Measurements from ENCODE around the gene BEX3. TPM values are rescaled to one million over a fixed set of nuclear protein-coding genes. Genes with fewer than 3 reads are reported as not detected.

The BEX3 gene
- polyA plus RNA-seq (2013, experiment 1 of 2), result 401 TPM
- polyA plus RNA-seq (2013, experiment 2 of 2), result 452 TPM

- Histone ChIP-seq H3K9ac (ENCODE audit: low read depth, low read length) (peak within 1 kb of the TSS; percentile 98), H3K27ac (ENCODE audit: low read depth, low read length) (peak within 1 kb of the TSS; percentile 98)
Measured at GRCh38 chrX:103376118-103376978, at the start of gene BEX3. BEX3 (plus strand) TSS chrX:103376538; CDS start chrX:103377522, 984 bp downstream.

DNA sequence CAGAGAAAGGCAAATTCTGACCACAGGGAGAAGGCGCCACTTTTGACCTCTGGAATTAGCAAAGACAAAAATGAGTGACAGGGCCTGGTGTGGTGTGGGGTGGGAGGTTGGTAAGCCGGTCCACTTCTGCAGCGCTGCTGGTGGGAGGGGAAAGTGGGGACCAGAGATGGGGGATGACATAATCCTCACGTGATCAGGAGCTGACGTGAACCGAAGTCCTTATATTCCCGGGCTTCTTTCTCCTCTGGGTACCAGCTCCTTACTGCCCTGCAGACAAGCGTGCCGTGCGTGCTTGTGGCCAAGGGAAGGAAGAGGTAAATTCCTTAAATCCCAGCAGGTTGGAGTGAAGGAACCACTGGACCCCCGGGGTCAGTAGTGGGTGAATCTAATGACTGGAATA, 46.3 kb upstream of the BEX3 start, which contains the start of gene TCEAL7:
Gene TCEAL7 (plus strand): TSS at position 249 of the 400 bp plus-strand sequence. CDS start 1,165 bp downstream, outside the sequence.
- Histone ChIP-seq H3K4me1 (ENCODE audit: insufficient read depth, low read length) (0 out of 2 replicates have a peak, but pooled peaks cover 7% of the 10 kb centered on the region), H3K4me3 (ENCODE audit: low read length) (peak within 1 kb of the TSS; percentile 59), H3K36me3 (ENCODE audit: insufficient read depth, low read length) (no peaks in the 10 kb centered on the region), H3K27ac (ENCODE audit: low read depth, low read length) (0 out of 2 replicates have a peak within 1 kb of the TSS, but pooled peaks have one; percentile 26), H3K9me3 (ENCODE audit: insufficient read depth, low read depth, low read length) (no peaks in the 10 kb centered on the region), H3K27me3 (ENCODE audit: insufficient read depth, low read length) (no peaks in the 10 kb centered on the region), H3K9ac (ENCODE audit: low read depth, low read length) (peak within 1 kb of the TSS; percentile 59)
- 24% methylated on average over 7 of the region's 11 CpGs for WGBS

More at GRCh38 chrX:103376118-103376978, at the start of gene BEX3:
- Histone ChIP-seq H3K4me1 (ENCODE audit: insufficient read depth, low read length) (0 out of 2 replicates have a peak, but pooled peaks cover 6% of the 10 kb centered on the region), H3K36me3 (ENCODE audit: insufficient read depth, low read length) (peaks cover 32% of the 10 kb centered on the region), H3K4me3 (ENCODE audit: low read length) (peak within 1 kb of the TSS; percentile 77), H3K9me3 (ENCODE audit: insufficient read depth, low read depth, low read length) (no peaks in the 10 kb centered on the region), H3K27me3 (ENCODE audit: insufficient read depth, low read length) (no peaks in the 10 kb centered on the region)
- 2% methylated on average over 43 of the region's 62 CpGs for WGBS

DNA sequence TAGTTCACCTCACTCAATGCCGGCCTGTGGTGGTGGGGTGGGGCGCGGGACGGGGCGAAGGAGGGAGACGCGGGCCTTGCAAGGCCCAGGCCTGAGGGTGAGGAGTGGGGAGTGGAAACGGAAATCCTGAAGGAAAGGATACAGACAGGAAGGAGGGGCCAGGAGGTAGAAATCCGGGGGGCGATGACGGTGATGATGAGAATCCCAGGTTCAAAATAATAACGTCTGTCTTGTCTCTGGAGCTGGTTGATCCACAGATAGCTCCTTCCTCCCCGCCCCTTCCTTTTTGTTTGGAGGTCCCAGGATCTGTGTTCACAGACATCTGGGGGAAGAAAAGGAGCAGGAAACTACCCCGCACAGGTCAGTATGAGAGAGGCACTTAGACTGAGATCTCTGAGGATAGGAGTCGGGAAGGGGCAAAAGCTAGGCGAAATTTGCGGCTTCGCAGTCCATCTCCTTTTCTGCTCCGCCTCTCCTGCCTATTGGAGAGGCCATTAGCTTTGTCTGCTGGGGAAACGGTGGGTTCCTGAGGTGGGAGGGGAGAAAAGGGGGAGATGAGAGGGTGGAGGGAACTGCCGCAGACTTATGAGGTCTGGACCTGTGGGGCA, 45.6 kb upstream of the BEX3 start:
- Histone ChIP-seq H3K4me1 (ENCODE audit: insufficient read depth, low read length) (0 out of 2 replicates have a peak, but pooled peaks cover 7% of the 10 kb centered on the region), H3K27ac (ENCODE audit: low read depth, low read length) (0 out of 2 replicates have a peak overlapping the region, but pooled peaks have one; percentile 26), H3K4me3 (ENCODE audit: low read length) (peak overlapping the region; percentile 59)

GRCh38 chrX:103338663-103339062, 37.7 kb upstream of the BEX3 start:
- Histone ChIP-seq H3K9ac (ENCODE audit: low read depth, low read length) (no peak overlapping the region), H3K4me3 (ENCODE audit: low read length) (no peak overlapping the region), H3K36me3 (ENCODE audit: insufficient read depth, low read length) (no peaks in the 10 kb centered on the region), H3K27me3 (ENCODE audit: insufficient read depth, low read length) (no peaks in the 10 kb centered on the region), H3K27ac (ENCODE audit: low read depth, low read length) (no peak overlapping the region), H3K4me1 (ENCODE audit: insufficient read depth, low read length) (no peaks in the 10 kb centered on the region), H3K9me3 (ENCODE audit: insufficient read depth, low read depth, low read length) (no peaks in the 10 kb centered on the region)
- 88% methylated on average over 3 of the region's 3 CpGs for WGBS

More for the DNA sequence above, 45.6 kb upstream of the BEX3 start:
- Histone ChIP-seq H3K9me3 (ENCODE audit: insufficient read depth, low read depth, low read length) (no peaks in the 10 kb centered on the region), H3K27me3 (ENCODE audit: insufficient read depth, low read length) (no peaks in the 10 kb centered on the region), H3K36me3 (ENCODE audit: insufficient read depth, low read length) (no peaks in the 10 kb centered on the region), H3K9ac (ENCODE audit: low read depth, low read length) (peak overlapping the region; percentile 59)
- 10% methylated on average over 21 of the region's 21 CpGs for WGBS

GRCh38 chrX:103343105-103343504, 33.2 kb upstream of the BEX3 start:
- H3K4me3 ChIP-seq (ENCODE audit: low read length), result no peak overlapping the region
- no peak overlapping the region for H3K9ac ChIP-seq (ENCODE audit: low read depth, low read length)
- H3K36me3 ChIP-seq (ENCODE audit: insufficient read depth, low read length), result no peaks in the 10 kb centered on the region
- no peaks in the 10 kb centered on the region for H3K27me3 ChIP-seq (ENCODE audit: insufficient read depth, low read length)
- H3K4me1 ChIP-seq (ENCODE audit: insufficient read depth, low read length), result 0 out of 2 replicates have a peak, but pooled peaks cover 3% of the 10 kb centered on the region
- H3K27ac ChIP-seq (ENCODE audit: low read depth, low read length), result no peak overlapping the region
- no peaks in the 10 kb centered on the region for H3K9me3 ChIP-seq (ENCODE audit: insufficient read depth, low read depth, low read length)
- WGBS, result 27% methylated on average over 1 of the region's 2 CpGs

- 90% methylated on average over 1 of the region's 2 CpGs for WGBS
- no peak overlapping the region for H3K27ac ChIP-seq (ENCODE audit: low read depth, low read length)
- no peaks in the 10 kb centered on the region for H3K27me3 ChIP-seq (ENCODE audit: insufficient read depth, low read length)
- no peak overlapping the region for H3K4me3 ChIP-seq (ENCODE audit: low read length)
- no peak overlapping the region for H3K9ac ChIP-seq (ENCODE audit: low read depth, low read length)
- H3K9me3 ChIP-seq (ENCODE audit: insufficient read depth, low read depth, low read length), result no peaks in the 10 kb centered on the region
- H3K36me3 ChIP-seq (ENCODE audit: insufficient read depth, low read length), result no peaks in the 10 kb centered on the region
- H3K4me1 ChIP-seq (ENCODE audit: insufficient read depth, low read length), result 0 out of 2 replicates have a peak, but pooled peaks cover 3% of the 10 kb centered on the region
Measured at GRCh38 chrX:103344606-103345005, 31.7 kb upstream of the BEX3 start.

- Histone ChIP-seq H3K9me3 (ENCODE audit: insufficient read depth, low read depth, low read length) (no peaks in the 10 kb centered on the region), H3K27me3 (ENCODE audit: insufficient read depth, low read length) (no peaks in the 10 kb centered on the region), H3K36me3 (ENCODE audit: insufficient read depth, low read length) (no peaks in the 10 kb centered on the region), H3K4me1 (ENCODE audit: insufficient read depth, low read length) (peaks cover 3% of the 10 kb centered on the region; the same call in 1 of the 2 replicates), H3K27ac (ENCODE audit: low read depth, low read length) (no peak overlapping the region), H3K4me3 (ENCODE audit: low read length) (peak overlapping the region; percentile 25; the same call in 1 of the 2 replicates), H3K9ac (ENCODE audit: low read depth, low read length) (no peak overlapping the region; the same call in 1 of the 2 replicates)
- WGBS, result 77% methylated on average over 29 of the region's 29 CpGs
Measured at GRCh38 chrX:103347682-103348397, 28.5 kb upstream of the BEX3 start.

DNA sequence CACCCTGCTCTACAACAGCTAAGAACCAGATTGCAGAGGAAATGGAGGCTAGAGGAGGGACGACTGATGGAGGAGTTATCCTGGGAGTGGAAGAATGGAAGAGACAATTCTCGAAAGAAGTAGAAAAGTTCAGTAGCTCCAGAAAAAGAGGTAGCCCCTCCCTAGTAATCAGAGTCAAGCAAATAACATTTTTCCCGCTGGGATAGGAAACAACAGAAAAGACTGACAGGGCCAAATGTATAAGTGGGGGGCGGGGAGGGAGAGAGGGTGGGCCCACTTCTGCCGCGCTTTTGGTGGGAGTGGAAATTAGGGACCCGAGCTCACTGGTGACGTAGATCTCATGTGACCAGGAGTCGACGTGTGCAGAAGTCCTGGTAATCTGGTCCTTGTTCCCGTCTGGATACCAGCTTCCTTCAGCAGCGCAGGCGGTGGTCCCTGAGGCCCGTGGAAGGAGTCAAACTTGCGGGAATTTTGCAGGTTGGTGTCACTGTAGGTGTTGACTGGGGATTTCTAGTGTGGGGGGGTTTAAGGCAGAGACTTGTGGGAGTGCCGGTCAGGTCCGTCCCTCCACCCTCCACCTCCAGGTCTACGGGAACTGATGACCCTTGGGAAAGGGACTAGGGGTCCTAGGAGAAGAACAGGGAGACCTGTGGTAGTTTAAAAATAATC, 20.1 kb upstream of the BEX3 start, which contains the start of gene TCEAL9:
Gene TCEAL9 (plus strand): TSS at position 377 of the 669 bp plus-strand sequence. CDS start 1,179 bp downstream, outside the sequence.
- Histone ChIP-seq H3K9ac (ENCODE audit: low read depth, low read length) (peak within 1 kb of the TSS; percentile 79), H3K27me3 (ENCODE audit: insufficient read depth, low read length) (no peaks in the 10 kb centered on the region), H3K27ac (ENCODE audit: low read depth, low read length) (peak within 1 kb of the TSS; percentile 75), H3K4me1 (ENCODE audit: insufficient read depth, low read length) (peaks cover 3% of the 10 kb centered on the region; the same call in 1 of the 2 replicates), H3K36me3 (ENCODE audit: insufficient read depth, low read length) (peaks cover 9% of the 10 kb centered on the region), H3K4me3 (ENCODE audit: low read length) (peak within 1 kb of the TSS; percentile 93), H3K9me3 (ENCODE audit: insufficient read depth, low read depth, low read length) (no peaks in the 10 kb centered on the region)
- WGBS, result 2% methylated on average over 14 of the region's 18 CpGs

DNA sequence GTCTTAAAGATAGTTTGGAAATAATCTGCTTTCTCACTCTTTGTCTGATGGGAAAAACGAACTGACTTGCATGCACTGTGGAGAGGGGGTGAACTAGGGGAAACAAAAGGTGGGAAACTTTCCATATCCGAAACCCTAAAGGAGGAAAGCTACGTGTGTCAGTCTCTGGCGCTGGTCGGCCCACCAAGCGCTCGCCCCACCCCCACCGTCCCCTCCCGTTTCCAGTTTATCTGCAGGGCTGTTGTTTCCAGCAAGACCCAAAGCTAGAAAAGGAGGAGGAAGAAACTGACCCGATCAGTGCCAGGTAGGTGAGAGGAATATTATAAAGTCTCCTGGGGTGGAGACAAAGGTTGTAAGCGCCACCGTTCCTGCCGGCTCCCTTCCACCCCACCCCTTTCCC, 19.5 kb upstream of the BEX3 start:
- Histone ChIP-seq H3K4me1 (ENCODE audit: insufficient read depth, low read length) (peaks cover 8% of the 10 kb centered on the region), H3K27ac (ENCODE audit: low read depth, low read length) (peak overlapping the region; percentile 75), H3K9me3 (ENCODE audit: insufficient read depth, low read depth, low read length) (no peaks in the 10 kb centered on the region), H3K4me3 (ENCODE audit: low read length) (peak overlapping the region; percentile 93), H3K36me3 (ENCODE audit: insufficient read depth, low read length) (peaks cover 9% of the 10 kb centered on the region), H3K27me3 (ENCODE audit: insufficient read depth, low read length) (no peaks in the 10 kb centered on the region), H3K9ac (ENCODE audit: low read depth, low read length) (peak overlapping the region; percentile 79)
- 0% methylated on average over 4 of the region's 13 CpGs for WGBS

DNA sequence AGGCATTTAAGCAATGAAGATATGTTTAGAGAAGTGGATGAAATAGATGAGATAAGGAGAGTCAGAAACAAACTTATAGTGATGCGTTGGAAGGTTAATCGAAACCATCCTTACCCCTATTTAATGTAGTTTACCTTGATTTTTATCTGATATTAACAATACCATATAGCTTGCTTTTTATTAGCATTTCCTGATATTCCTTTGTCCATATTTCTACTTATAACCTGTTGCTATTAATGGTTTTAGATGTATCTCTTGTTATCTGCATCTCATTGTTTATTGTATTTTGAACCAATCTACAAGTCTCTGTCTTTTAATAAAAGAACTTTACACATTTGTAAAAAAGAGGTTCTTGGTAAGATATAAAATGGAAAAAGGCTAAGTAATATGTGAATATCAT, 18.5 kb upstream of the BEX3 start:
- Histone ChIP-seq H3K4me3 (ENCODE audit: low read length) (peak overlapping the region; percentile 93), H3K9ac (ENCODE audit: low read depth, low read length) (peak overlapping the region; percentile 79; the same call in 1 of the 2 replicates), H3K36me3 (ENCODE audit: insufficient read depth, low read length) (peaks cover 9% of the 10 kb centered on the region), H3K4me1 (ENCODE audit: insufficient read depth, low read length) (peaks cover 17% of the 10 kb centered on the region), H3K27ac (ENCODE audit: low read depth, low read length) (no peak overlapping the region), H3K9me3 (ENCODE audit: insufficient read depth, low read depth, low read length) (no peaks in the 10 kb centered on the region), H3K27me3 (ENCODE audit: insufficient read depth, low read length) (no peaks in the 10 kb centered on the region)
- WGBS, result no CpG with 5 or more reads among the region's 2 CpGs

All from HUES64 (cell line).